GM18909 (cell line): ENCODE measurements around the gene AHNAK2.
"Not testable (repeated sequence)": the region's sequence is repeated elsewhere in the genome, so short reads cannot be mapped to it uniquely, and the experiment has no call there.

Source experiments
- ATAC-seq: cut with Tn5 transposase; IDR thresholded peaks from one replicate; pipeline ENCODE4 v1.9.1; 2021; ENCODE audit warnings: mild to moderate bottlenecking; ENCODE audit not compliant: unreplicated experiment, poor library complexity

AHNAK2 gene

DNA sequence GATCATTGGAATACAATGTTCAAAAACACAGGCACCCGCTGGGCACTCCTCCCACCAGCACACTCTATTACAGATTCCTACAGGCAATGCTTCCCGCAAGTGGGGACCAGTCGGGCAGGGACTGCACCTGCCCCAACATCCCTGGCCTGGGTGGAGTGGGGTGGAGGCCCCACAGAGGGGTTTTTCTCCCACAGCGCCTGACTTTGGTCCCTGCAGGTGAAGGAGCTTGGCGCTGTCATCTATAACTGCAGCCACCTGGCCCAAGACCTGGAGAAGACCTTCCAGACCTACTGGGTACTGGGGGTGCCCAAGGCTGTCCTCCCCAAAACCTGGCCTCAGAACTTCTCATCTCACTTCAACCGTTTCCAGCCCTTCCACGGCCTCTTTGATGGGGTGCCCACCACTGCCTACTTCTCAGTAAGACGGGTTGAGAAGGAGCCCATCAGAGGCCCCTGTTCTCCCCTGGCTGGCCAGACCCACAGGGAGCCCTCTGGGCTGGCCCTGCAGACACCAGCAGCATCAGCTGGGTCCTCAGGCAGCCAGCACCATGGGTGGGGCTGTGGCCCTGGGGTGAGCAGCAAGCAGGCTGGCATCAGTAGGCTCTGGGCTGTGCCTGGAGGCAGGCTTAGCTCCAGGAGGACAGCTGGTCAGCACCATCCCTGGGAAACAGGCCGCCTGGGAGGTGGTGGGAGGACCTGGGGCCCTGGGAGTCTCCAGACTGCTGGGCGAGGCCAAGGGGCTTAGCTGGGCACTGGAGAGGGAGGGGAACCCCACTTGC lies 47.5 kb downstream of the AHNAK2 start:
- no peak for ATAC-seq

DNA sequence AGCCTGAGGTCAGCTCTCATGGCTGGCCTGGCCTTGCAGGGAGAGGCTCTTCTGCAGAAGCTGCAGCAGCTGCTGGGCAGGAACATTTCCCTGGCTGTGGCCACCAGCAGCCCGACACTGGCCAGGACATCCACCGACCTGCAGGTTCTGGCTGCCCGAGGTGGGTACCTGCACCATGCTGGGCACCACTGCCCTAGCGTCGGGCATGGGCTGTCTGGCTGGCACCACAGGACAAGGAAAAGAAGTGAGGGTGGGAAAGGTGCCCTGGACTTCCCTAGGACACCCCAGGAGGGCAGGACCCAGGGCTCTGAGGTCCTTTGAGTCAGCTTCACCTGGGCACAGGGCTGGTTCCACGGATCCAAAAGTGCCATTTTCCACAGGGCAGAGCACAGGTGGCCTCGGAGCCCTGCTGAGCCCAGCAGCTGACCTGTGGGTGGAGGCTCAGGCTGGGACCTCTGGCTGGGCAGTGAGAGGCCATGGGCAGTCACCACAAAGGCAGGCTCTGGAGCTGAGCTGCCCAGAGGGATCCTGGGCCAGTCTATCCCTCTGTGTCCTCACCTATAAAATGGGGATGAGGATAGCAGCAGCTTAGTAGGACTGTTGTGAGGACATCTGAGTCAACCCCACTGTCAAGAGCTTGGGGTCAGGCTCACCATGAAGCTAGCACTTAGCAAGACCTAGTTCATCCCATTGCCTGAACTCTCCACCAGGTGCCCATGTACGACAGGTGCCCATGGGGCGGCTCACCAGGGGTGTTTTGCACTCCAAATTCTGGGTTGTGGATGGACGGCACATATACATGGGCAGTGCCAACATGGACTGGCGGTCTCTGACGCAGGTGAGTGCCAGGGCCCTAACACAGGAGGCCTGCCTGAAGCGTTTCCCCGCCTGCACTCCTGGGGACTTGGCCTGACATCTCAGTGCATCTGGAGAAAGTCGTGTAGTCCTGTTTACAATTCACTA lies 48.6 kb downstream of the AHNAK2 start:
- no peak for ATAC-seq

GRCh38 chr14:104928391-104929133 lies 49.6 kb downstream of the AHNAK2 start:
- no peak for ATAC-seq

GRCh38 chr14:104927901-104928300 lies 50.3 kb downstream of the AHNAK2 start:
- no peak for ATAC-seq

DNA sequence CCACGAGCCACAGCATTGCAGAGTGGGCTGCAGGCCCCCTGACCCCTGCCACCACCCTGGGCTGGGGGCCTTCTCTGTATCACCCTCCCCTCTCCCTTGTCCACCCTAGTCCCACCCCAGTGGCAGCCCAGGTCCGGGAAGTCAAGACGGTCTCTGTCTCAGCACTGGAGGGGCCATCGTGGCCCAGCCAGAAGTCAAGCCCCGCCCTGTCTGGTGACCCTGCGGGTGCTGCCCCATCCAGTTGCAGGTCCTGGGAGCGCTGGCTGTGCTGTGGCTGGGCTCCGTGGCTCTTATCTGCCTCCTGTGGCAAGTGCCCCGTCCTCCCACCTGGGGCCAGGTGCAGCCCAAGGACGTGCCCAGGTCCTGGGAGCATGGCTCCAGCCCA lies 50.8 kb downstream of the AHNAK2 start:
- no peak for ATAC-seq

- peak; percentile 81 for ATAC-seq
These were observed 51.3 kb downstream of the AHNAK2 start for GRCh38 chr14:104926619-104927431.

DNA sequence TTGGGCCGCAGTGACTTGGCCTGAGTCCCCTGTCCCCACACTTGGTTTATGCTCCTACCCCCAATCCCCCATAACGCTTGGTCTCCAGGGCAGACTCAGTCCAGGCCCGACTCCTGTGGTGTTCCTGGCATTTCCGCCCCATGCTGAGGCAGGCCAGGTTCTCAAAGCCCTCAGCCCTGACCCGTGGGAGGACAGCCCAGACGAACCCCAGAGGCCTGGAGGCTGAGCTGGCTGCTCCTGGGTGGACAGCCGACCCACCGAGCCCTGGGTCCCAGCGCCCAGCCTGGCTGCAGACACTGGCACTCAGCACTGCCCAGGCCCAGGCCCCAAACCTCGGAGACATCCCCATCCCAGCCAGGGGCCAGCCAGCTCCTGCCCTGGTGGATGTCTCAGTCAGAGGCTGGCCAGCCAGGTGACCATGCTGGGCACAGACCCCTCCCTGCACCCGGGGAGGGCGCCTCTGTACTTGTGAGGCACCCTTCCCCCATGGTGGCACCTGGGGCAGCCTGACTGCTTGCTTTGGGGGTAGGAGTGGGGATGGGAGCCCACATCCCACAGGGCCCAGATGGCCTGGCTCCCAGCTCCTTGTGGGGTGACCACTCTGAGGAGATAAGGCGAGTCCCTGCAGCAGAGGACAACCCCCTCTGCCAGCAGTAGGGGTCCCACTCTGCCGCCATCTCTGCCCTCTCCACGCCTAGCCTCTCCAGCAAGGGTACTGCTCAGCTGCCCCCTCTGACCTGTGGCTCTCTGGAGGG lies 52.1 kb downstream of the AHNAK2 start:
- no peak for ATAC-seq

- ATAC-seq: no peak
These were observed 52.8 kb downstream of the AHNAK2 start for GRCh38 chr14:104925214-104925854.

DNA sequence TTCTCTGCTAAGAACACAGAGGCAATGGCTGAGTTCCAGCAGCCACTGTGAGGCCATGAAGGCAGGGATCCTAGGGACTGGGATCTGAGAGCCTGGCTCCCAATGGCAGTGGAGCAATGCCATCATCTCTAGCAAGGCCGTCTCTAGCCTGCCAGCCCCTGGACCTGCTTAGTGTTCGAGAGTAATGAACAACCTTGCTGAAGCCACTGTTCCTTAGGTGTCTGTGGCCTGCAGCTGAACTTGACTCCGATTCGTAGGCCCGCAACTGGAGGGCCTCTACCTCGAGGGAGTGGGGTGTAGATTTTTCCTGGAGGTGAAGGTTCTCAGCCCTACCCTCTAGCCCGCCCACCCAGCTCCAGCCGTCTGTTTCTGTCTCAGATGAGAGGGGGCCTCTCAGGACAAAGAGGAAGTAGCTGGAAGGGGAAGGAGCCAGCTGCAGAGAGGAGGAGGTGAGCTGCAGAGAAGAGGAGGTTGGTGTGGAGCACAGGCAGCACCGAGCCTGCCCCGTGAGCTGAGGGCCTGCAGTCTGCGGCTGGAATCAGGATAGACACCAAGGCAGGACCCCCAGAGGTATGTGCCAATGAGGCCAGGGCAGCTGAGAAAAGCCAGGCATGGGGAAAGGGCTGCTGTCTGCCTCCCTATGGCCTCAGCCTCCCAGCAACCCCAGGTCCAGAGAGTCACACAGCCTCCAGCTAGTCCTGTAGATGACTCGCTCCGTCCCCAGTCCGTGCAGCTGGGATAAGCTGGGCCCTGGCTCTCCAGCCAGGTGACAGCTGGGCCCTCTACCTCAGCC lies 53.6 kb downstream of the AHNAK2 start, which contains the start of gene PLD4:
Gene PLD4 (plus strand): TSS at position 459 of the 793 bp plus-strand sequence. CDS start 2,262 bp downstream, outside the sequence.
- no peak for ATAC-seq

DNA sequence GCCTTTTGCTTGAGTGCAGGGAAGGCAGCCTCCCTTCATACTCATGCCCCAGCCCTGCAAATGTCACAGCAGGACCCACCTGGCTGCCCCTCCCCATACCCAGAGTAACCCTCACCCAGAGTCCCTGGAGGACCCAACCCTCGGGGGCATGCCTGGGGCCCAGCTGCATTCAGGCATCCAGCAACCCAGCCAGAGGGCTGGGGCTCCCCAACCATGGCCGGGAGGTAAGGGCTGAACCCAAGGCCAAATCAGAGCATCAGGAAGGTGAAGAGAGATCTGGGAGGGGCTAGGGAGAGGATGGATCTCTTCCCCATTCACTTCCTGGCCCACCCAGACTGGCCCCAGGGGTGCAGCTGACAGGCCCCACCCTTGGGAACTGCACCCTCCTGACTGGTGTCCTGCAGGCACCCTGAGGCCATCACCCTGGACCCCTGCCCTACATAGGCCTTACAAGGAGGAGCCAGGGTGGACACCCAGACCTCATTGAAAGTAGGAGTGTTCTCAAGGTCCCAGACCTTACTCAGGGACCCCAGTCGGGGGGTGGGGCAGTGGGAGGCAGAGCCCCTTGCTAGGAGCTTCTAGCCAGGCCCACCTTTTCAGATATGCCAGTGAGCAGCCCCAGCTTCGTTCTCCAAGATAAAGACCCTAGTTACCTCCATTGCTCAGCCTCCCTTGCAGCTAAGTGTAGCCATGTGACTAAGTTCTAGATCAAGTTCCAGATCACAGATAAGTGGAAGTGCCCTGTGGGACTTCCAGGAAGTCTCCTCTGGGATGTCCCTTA lies 54.3 kb downstream of the AHNAK2 start:
- ATAC-seq: no peak

DNA sequence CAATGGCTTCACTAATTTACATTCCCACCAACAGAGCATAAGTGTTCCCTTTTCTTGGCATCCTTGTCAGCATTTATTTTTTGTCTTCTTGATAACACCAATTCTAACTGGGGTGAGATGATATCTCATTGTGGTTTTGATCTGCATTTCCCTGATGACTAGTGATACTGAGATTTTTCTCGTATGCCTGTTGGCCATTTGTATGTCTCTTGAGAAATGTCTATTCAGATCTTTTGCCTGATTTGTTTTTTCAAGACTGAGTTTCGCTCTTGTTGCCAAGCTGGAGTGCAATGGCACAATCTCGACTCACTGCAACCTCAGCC lies 58.2 kb downstream of the AHNAK2 start:
- ATAC-seq: no peak

DNA sequence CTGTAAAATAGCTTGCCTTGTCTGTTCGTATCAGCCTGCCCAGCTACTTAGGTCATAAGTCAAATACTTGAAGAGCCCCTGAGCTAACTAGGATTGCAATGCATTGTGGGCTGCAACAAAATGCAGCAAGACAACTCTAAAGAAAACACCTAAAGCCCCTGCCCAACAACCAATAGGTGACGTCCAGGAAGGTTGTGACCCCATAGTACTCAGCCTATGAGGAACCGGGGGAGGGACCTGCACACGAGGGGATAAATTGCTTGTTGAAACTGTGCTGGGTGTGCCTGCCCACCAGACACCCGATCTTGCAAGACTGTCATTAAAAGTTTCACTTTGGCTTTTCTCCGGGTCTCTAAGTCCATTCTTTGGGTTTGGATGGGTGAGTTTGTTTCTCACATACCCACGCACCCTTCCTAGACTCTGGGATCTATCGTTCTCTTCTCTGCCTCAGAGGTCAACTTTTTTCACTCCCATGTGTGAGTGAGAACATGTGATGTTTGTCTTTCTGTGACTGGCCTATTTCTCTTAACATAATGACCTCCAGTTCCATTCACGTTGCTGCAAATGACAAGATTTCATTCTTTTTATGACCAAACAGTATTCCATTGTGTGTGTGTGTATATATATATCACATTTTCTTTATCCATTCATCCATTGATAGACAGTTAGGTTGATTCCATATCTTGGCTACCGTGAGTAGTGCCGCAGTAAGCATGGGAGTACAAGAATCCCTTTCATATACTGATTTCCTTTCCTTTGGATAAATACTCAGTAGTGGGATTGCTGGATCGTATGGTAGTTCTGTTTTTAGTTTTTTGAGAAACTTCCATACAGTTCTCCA lies 58.8 kb downstream of the AHNAK2 start:
- not testable (repeated sequence) for ATAC-seq

DNA sequence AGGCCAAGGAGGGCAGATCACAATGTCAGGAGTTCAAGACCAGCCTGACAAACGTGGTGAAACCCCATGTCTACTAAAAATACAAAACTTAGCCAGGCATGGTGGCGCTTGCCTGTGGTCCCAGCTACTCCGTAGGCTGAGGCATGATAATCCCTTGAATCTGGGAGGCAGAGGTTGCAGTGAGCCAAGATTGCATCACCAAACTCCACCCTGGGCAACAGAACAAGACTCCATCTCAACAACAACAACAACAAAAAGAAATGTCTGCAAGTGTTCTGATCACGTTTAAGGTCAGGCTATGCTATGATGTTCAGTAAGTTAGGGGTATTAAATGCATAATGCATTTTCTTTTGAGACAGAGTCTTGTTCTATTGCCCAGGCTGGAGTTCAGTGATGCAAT lies 60.2 kb downstream of the AHNAK2 start:
- no peak for ATAC-seq

GRCh38 chr14:104917116-104917515 lies 61.1 kb downstream of the AHNAK2 start:
- no peak for ATAC-seq

DNA sequence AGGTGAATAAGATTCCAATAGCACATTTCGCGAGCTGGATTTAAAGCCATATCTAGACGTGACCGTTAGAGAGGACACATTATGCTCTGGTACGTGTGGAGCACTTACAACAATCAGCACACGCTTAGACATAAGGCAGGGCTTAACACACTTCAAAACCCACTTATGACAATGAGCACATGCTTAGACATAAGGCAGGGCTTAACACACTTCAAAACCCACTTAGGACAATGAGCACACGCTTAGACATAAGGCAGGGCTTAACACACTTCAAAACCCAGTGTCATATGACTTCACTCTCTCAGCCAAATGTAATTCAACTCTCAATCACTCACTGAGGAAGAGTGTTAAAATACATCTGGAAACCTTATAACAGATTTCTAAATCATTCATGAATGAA lies 64.7 kb downstream of the AHNAK2 start:
- ATAC-seq: no peak

GRCh38 chr14:104912053-104912452 lies 66.1 kb downstream of the AHNAK2 start:
- ATAC-seq: no peak
